Activated T-helper 2 cell treated with anti-CD3 and anti-CD28 coated beads, Interferon-gamma antibody, Interleukin-2, Interleukin-4, amounts not matched to agents 10 μg/mL and 5 μg/mL and 100 μg/mL, durations not matched to agents 14 hours and 24 hours and 36 hours (primary cell): ENCODE data around the gene SMYD3. TPM values are rescaled to one million over a fixed set of nuclear protein-coding genes. Genes with fewer than 3 reads are reported as not detected.

Experiments used
- DNase-seq: peaks from one replicate; pipeline ENCODE4 v3.0.0; 2021; ENCODE audit warnings: low spot score
- H3K27ac Mint-ChIP-seq: one replicate; pipeline ENCODE4 v1.8.0; 2021; ENCODE audit warnings: mixed read lengths
- H3K27me3 Mint-ChIP-seq: one replicate; pipeline ENCODE4 v1.8.0; 2021; ENCODE audit warnings: low read depth, mixed read lengths
- H3K36me3 Mint-ChIP-seq: one replicate; pipeline ENCODE4 v1.8.0; 2021; ENCODE audit warnings: low read depth, mixed read lengths
- H3K4me1 Mint-ChIP-seq: one replicate; pipeline ENCODE4 v1.8.0; 2021; ENCODE audit warnings: low read depth, mixed read lengths
- H3K4me3 Mint-ChIP-seq: one replicate; pipeline ENCODE4 v1.8.0; 2021; ENCODE audit warnings: low read depth, mild to moderate bottlenecking, moderate library complexity, mixed read lengths
- H3K9me3 Mint-ChIP-seq: one replicate; pipeline ENCODE4 v1.8.0; 2021; ENCODE audit warnings: mixed read lengths
- intact Hi-C: fragments of 100-400 bp; cut with micrococcal nuclease; formaldehyde crosslinking; loops from one replicate; pipeline ENCODE4 v1.15.1; 2023
- total RNA-seq: library from RNA; stranded (reverse); gene quantifications from 2 replicates; pipeline ENCODE4 v1.2.3, GENCODE V29; 2022

Gene SMYD3
- total RNA-seq, 1 donor from 2014 or later = 24.1 TPM

GRCh38 chr1:246417152-246417812 lies 89.8 kb downstream of the SMYD3 start:
- H3K4me1 Mint-ChIP-seq = peaks cover 15% of the 10 kb centered on the region
- no peak for DNase-seq
- H3K4me3 Mint-ChIP-seq = no peak overlapping the region
- no peak overlapping the region for H3K27ac Mint-ChIP-seq
- H3K9me3 Mint-ChIP-seq = peaks cover 36% of the 10 kb centered on the region
- no peaks in the 10 kb centered on the region for H3K27me3 Mint-ChIP-seq
- intact Hi-C loops = no loop called here
- peaks cover 29% of the 10 kb centered on the region for H3K36me3 Mint-ChIP-seq

- Mint-ChIP-seq H3K9me3 (peaks cover 42% of the 10 kb centered on the region), H3K36me3 (peaks cover 33% of the 10 kb centered on the region), H3K27me3 (no peaks in the 10 kb centered on the region), H3K4me1 (peaks cover 15% of the 10 kb centered on the region), H3K4me3 (no peak overlapping the region), H3K27ac (no peak overlapping the region)
- intact Hi-C loops = no loop called here
- no peak for DNase-seq
Measured at GRCh38 chr1:246416261-246416660, 90.8 kb downstream of the SMYD3 start.

- no peak for DNase-seq
- H3K4me3 Mint-ChIP-seq = no peak overlapping the region
Measured at GRCh38 chr1:246415028-246415427, 92.1 kb downstream of the SMYD3 start.

GRCh38 chr1:246413430-246413829 lies 93.6 kb downstream of the SMYD3 start:
- no peak for DNase-seq
- Mint-ChIP-seq H3K27ac (no peak overlapping the region), H3K9me3 (peaks cover 33% of the 10 kb centered on the region), H3K36me3 (peaks cover 20% of the 10 kb centered on the region), H3K4me3 (no peak overlapping the region), H3K4me1 (peaks cover 11% of the 10 kb centered on the region), H3K27me3 (no peaks in the 10 kb centered on the region)
- intact Hi-C loops = no loop called here

More at GRCh38 chr1:246415028-246415427, 92.1 kb downstream of the SMYD3 start:
- peaks cover 33% of the 10 kb centered on the region for H3K36me3 Mint-ChIP-seq
- no peaks in the 10 kb centered on the region for H3K27me3 Mint-ChIP-seq
- intact Hi-C loops = no loop called here
- H3K4me1 Mint-ChIP-seq = peaks cover 15% of the 10 kb centered on the region
- no peak overlapping the region for H3K27ac Mint-ChIP-seq
- H3K9me3 Mint-ChIP-seq = peaks cover 41% of the 10 kb centered on the region

- Mint-ChIP-seq H3K4me3 (no peak overlapping the region), H3K27ac (no peak overlapping the region), H3K4me1 (peaks cover 5% of the 10 kb centered on the region), H3K27me3 (no peaks in the 10 kb centered on the region), H3K36me3 (no peaks in the 10 kb centered on the region), H3K9me3 (no peaks in the 10 kb centered on the region)
- intact Hi-C loops = no loop called here
- DNase-seq = no peak
Measured at GRCh38 chr1:246404078-246404477, 103.0 kb downstream of the SMYD3 start.

- intact Hi-C loops = no loop called here
- Mint-ChIP-seq H3K27me3 (no peaks in the 10 kb centered on the region), H3K4me3 (no peak overlapping the region), H3K9me3 (no peaks in the 10 kb centered on the region), H3K36me3 (no peaks in the 10 kb centered on the region), H3K4me1 (no peaks in the 10 kb centered on the region), H3K27ac (no peak overlapping the region)
- no peak for DNase-seq
Measured at GRCh38 chr1:246398126-246398813, 108.8 kb downstream of the SMYD3 start.

- H3K9me3 Mint-ChIP-seq = peaks cover under 1% of the 10 kb centered on the region
- H3K27ac Mint-ChIP-seq = no peak overlapping the region
- no peaks in the 10 kb centered on the region for H3K27me3 Mint-ChIP-seq
- H3K36me3 Mint-ChIP-seq = no peaks in the 10 kb centered on the region
- DNase-seq = no peak
- no peak overlapping the region for H3K4me3 Mint-ChIP-seq
- intact Hi-C loops = no loop called here
- H3K4me1 Mint-ChIP-seq = no peaks in the 10 kb centered on the region
Measured at GRCh38 chr1:246397046-246397445, 110.0 kb downstream of the SMYD3 start.

- Mint-ChIP-seq H3K4me1 (peaks cover 1% of the 10 kb centered on the region), H3K9me3 (peaks cover 8% of the 10 kb centered on the region), H3K27ac (no peak overlapping the region), H3K36me3 (peaks cover 2% of the 10 kb centered on the region), H3K27me3 (no peaks in the 10 kb centered on the region), H3K4me3 (no peak overlapping the region)
- DNase-seq = no peak
- intact Hi-C loops = no loop called here
Measured at GRCh38 chr1:246396322-246396721, 110.8 kb downstream of the SMYD3 start.

GRCh38 chr1:246394121-246394520 lies 113.0 kb downstream of the SMYD3 start:
- intact Hi-C loops = no loop called here

GRCh38 chr1:246390855-246391254 lies 116.2 kb downstream of the SMYD3 start:
- peaks cover 8% of the 10 kb centered on the region for H3K36me3 Mint-ChIP-seq
- no peak for DNase-seq
- intact Hi-C loops = no loop called here
- no peak overlapping the region for H3K4me3 Mint-ChIP-seq
- peaks cover 16% of the 10 kb centered on the region for H3K9me3 Mint-ChIP-seq
- H3K27ac Mint-ChIP-seq = no peak overlapping the region
- peaks cover 1% of the 10 kb centered on the region for H3K4me1 Mint-ChIP-seq
- no peaks in the 10 kb centered on the region for H3K27me3 Mint-ChIP-seq

More at GRCh38 chr1:246394121-246394520, 113.0 kb downstream of the SMYD3 start:
- no peak for DNase-seq
- H3K27me3 Mint-ChIP-seq = no peaks in the 10 kb centered on the region
- no peak overlapping the region for H3K4me3 Mint-ChIP-seq
- peaks cover 16% of the 10 kb centered on the region for H3K9me3 Mint-ChIP-seq
- no peak overlapping the region for H3K27ac Mint-ChIP-seq
- H3K36me3 Mint-ChIP-seq = peaks cover 8% of the 10 kb centered on the region
- peaks cover 1% of the 10 kb centered on the region for H3K4me1 Mint-ChIP-seq

- Mint-ChIP-seq H3K27me3 (no peaks in the 10 kb centered on the region), H3K36me3 (no peaks in the 10 kb centered on the region), H3K4me1 (peaks cover 4% of the 10 kb centered on the region), H3K4me3 (no peak overlapping the region), H3K9me3 (no peaks in the 10 kb centered on the region), H3K27ac (no peak overlapping the region)
- intact Hi-C loops = no loop called here
- DNase-seq = no peak
Measured at GRCh38 chr1:246384616-246385015, 122.5 kb downstream of the SMYD3 start.

GRCh38 chr1:246383791-246384190 lies 123.3 kb downstream of the SMYD3 start:
- H3K4me3 Mint-ChIP-seq = no peak overlapping the region
- H3K27me3 Mint-ChIP-seq = no peaks in the 10 kb centered on the region
- no peaks in the 10 kb centered on the region for H3K9me3 Mint-ChIP-seq
- DNase-seq = no peak
- intact Hi-C loops = no loop called here
- no peak overlapping the region for H3K27ac Mint-ChIP-seq
- H3K36me3 Mint-ChIP-seq = no peaks in the 10 kb centered on the region
- H3K4me1 Mint-ChIP-seq = peaks cover 4% of the 10 kb centered on the region

- intact Hi-C loops = no loop called here
- H3K27me3 Mint-ChIP-seq = no peaks in the 10 kb centered on the region
- H3K27ac Mint-ChIP-seq = no peak overlapping the region
Measured at GRCh38 chr1:246383239-246383589, 123.9 kb downstream of the SMYD3 start.

More at GRCh38 chr1:246383239-246383589, 123.9 kb downstream of the SMYD3 start:
- Mint-ChIP-seq H3K36me3 (no peaks in the 10 kb centered on the region), H3K9me3 (no peaks in the 10 kb centered on the region), H3K4me1 (peaks cover 4% of the 10 kb centered on the region), H3K4me3 (no peak overlapping the region)
- no peak for DNase-seq
